ENCODE data around the gene TSPYL1. TPM values are rescaled to one million over a fixed set of nuclear protein-coding genes. Genes with fewer than 3 reads are reported as not detected.

TSPYL1 gene
- total RNA-seq, 1 donor from 2014 or later, result 90.2 TPM

DNA sequence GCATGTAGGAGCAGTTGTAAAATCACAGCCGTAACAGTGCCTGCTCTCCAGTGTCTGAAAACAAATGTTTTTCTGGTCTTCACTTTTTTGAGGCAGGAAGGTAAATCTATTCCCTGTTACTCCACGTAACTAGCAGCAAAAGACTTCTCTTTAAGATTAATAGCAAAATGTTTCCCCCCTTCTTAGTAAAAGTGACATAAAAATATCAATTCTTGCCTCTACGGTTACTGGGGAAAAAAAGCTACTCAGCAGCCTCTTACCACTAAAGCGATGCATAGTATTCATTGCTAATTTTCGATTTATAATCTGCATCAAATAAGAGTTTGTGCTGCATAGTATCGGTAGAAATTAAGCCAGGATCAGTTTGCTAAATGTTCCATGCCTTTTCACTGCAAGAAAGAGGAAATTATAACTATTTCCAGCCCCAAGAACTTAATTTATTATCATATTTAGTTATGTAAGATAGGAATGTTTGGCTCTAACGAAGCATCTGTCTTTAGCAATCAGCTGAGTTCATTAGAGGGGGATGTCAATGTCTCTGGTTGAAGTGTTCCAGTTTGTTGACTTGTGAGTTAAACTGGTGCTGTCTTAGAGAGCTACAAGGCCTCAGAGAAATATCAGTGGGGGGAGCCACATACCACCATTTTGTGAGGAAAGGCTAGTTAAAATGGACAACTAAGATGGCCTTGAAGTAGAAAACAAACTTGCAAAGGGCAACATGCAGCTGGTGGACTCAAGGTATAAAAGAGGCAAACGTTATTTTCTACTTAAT is 617 bp upstream of the TSPYL1 start:
- DNase-seq (ENCODE audit: extremely low spot score, unreplicated experiment), result no peak
- Mint-ChIP-seq H3K9me3 (no peaks in the 10 kb centered on the region), H3K27me3 (no peaks in the 10 kb centered on the region), H3K36me3 (peaks cover 24% of the 10 kb centered on the region), H3K27ac (peak overlapping the region; percentile 100), H3K4me3 (peak overlapping the region; percentile 99), H3K4me1 (ENCODE audit: unreplicated experiment) (peaks cover 46% of the 10 kb centered on the region)
- TF ChIP-seq, protein P1, sequence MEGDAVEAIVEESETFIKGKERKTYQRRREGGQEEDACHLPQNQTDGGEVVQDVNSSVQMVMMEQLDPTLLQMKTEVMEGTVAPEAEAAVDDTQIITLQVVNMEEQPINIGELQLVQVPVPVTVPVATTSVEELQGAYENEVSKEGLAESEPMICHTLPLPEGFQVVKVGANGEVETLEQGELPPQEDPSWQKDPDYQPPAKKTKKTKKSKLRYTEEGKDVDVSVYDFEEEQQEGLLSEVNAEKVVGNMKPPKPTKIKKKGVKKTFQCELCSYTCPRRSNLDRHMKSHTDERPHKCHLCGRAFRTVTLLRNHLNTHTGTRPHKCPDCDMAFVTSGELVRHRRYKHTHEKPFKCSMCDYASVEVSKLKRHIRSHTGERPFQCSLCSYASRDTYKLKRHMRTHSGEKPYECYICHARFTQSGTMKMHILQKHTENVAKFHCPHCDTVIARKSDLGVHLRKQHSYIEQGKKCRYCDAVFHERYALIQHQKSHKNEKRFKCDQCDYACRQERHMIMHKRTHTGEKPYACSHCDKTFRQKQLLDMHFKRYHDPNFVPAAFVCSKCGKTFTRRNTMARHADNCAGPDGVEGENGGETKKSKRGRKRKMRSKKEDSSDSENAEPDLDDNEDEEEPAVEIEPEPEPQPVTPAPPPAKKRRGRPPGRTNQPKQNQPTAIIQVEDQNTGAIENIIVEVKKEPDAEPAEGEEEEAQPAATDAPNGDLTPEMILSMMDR (conservative IDR thresholded peaks at IDR 0.05), result no peak

DNA sequence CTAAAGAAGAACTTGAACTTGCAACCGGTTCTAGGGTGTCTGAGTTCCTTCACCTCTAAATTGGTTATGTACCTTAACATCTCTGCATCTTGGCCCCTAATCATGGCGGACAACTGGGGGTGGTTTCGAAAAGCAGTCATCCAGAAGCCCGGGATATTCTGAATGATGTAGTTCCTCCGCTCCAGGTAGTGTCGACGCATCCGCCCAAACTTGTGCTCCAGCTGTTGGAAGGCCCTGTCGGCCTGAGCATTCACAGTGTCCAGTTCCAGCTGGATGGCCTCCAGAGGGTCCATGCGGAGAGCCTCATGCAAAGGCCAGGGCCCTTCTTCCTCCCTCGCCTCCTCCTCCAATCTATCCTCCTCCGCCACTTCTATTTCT is 887 bp downstream of the TSPYL1 start:
- peak overlapping the region; percentile 99 for H3K4me3 Mint-ChIP-seq
- no peaks in the 10 kb centered on the region for H3K27me3 Mint-ChIP-seq
- TF ChIP-seq, protein P1 (conservative IDR thresholded peaks at IDR 0.05), result no peak
- H3K9me3 Mint-ChIP-seq, result no peaks in the 10 kb centered on the region
- DNase-seq (ENCODE audit: extremely low spot score, unreplicated experiment), result no peak
- H3K4me1 Mint-ChIP-seq (ENCODE audit: unreplicated experiment), result peaks cover 51% of the 10 kb centered on the region
- peak overlapping the region; percentile 100 for H3K27ac Mint-ChIP-seq
- H3K36me3 Mint-ChIP-seq, result peaks cover 28% of the 10 kb centered on the region

DNA sequence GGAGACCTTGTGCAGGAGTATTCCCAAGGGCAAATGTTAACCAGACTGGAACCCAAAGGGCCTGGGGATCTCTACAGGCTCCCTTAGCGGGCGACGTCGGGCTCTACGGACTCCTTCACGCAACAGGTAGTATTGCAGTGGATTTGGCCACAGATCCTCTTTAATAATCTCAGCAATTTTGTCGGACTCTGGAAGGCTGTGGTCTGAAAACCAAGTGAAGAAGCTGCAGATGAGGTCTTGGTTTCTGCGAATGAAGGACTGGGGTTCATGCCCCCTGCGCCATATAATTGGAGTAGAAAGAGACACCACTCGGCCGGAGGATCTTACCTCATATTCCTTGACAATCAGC is 1.3 kb downstream of the TSPYL1 start:
- no peak for DNase-seq (ENCODE audit: extremely low spot score, unreplicated experiment)
- no peaks in the 10 kb centered on the region for H3K27me3 Mint-ChIP-seq
- peak overlapping the region; percentile 99 for H3K4me3 Mint-ChIP-seq
- TF ChIP-seq, protein P1 (conservative IDR thresholded peaks at IDR 0.05), result no peak
- H3K27ac Mint-ChIP-seq, result peak overlapping the region; percentile 100
- H3K9me3 Mint-ChIP-seq, result no peaks in the 10 kb centered on the region
- peaks cover 51% of the 10 kb centered on the region for H3K4me1 Mint-ChIP-seq (ENCODE audit: unreplicated experiment)
- H3K36me3 Mint-ChIP-seq, result peaks cover 30% of the 10 kb centered on the region

DNA sequence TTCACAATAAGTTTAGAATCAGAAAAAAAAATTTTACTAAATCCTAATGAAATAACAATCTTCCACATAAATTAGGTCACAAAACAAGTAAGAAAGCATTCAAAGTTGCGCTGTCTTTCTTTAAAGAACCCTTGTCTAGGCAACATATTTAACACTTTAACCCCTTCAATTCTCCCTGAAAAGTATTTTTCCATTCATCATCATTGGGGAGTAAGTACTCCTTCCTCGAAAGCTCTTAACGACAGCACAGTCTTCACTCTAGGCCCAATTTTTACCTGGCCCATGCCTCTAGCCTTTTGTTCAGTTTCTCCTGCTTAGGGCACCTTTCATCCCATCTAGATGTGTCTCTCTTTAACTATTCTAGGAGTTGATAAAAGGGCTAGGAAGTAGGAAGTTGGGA is 2.6 kb downstream of the TSPYL1 start:
- peak overlapping the region; percentile 99 for H3K4me3 Mint-ChIP-seq
- H3K27me3 Mint-ChIP-seq, result no peaks in the 10 kb centered on the region
- TF ChIP-seq, protein P1 (conservative IDR thresholded peaks at IDR 0.05), result no peak
- DNase-seq (ENCODE audit: extremely low spot score, unreplicated experiment), result no peak
- peaks cover 41% of the 10 kb centered on the region for H3K4me1 Mint-ChIP-seq (ENCODE audit: unreplicated experiment)
- no peaks in the 10 kb centered on the region for H3K9me3 Mint-ChIP-seq
- peaks cover 35% of the 10 kb centered on the region for H3K36me3 Mint-ChIP-seq
- peak overlapping the region; percentile 74 for H3K27ac Mint-ChIP-seq

DNA sequence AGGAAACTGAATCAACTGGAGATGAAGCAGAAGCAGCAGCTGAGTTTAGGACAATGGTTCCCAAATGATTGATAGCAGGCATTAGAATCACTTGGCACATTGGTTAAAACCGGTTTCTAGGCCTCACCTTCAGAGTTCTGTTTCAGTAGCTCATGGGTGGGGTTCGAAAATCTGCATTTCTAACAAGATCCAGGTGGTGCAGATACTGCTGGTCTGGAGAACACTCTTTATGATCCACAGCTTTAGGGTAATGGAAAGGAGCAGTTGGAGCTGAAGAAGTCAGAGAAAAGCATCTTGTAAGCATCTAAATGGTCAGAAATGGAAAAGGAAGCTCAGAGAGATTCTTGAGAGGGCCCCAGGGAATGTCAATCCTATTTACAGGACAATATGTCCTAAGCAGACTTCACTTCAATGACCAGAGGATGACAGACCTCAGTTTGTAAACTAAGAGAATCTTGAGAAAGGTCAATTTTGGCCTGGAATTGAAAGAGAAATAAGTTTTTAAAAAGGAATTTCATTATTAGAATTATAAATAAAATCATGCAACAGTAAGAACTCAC is 8.5 kb downstream of the TSPYL1 start:
- Mint-ChIP-seq H3K9me3 (no peaks in the 10 kb centered on the region), H3K27ac (peak overlapping the region; percentile 57), H3K4me1 (ENCODE audit: unreplicated experiment) (peaks cover 16% of the 10 kb centered on the region), H3K36me3 (peaks cover 16% of the 10 kb centered on the region), H3K27me3 (no peaks in the 10 kb centered on the region), H3K4me3 (peak overlapping the region; percentile 35)
- TF ChIP-seq, protein P1 (conservative IDR thresholded peaks at IDR 0.05), result no peak
- no peak for DNase-seq (ENCODE audit: extremely low spot score, unreplicated experiment)
